ENCODE data around the gene BTBD17. TPM values are rescaled to one million over a fixed set of nuclear protein-coding genes. Genes with fewer than 3 reads are reported as not detected.

The BTBD17 gene
- polyA plus RNA-seq, 1 of the 3 experiments (the other 2 are of a cell fraction), result not detected

- no peak for DNase-seq
- ChIA-PET POLR2A (no interaction called here), CTCF (interaction anchor here (0.9 to 8.6 kb wide), 11 partner anchors 10 to 342 kb away, joined by 3 to 80 read pairs (median 6); partner anchors contain the start of gene GPR142)
- no peaks in the 10 kb centered on the region for H3K79me2 ChIP-seq (ENCODE audit: insufficient read depth)
- TF ChIP-seq SMC3 (IDR thresholded peaks at IDR 0.05; ENCODE audit: low read depth, low read length), result no peak
- TF ChIP-seq TAF1 (IDR thresholded peaks at IDR 0.05; ENCODE audit: borderline replicate concordance, low read depth, low read length), result no peak
- TF ChIP-seq RCOR1 (IDR thresholded peaks at IDR 0.05; ENCODE audit: low read length), result no peak
- TF ChIP-seq RFX5 (IDR thresholded peaks at IDR 0.05; ENCODE audit: low read length), result no peak
- no peak for TF ChIP-seq CTCF (IDR thresholded peaks at IDR 0.05)
- no peak for TF ChIP-seq IRF3 (IDR thresholded peaks at IDR 0.05; ENCODE audit: low read depth, low read length)
- no peak for TF ChIP-seq POLR2AphosphoS5 (IDR thresholded peaks at IDR 0.05; ENCODE audit: low read depth, low read length)
- no peak for TF ChIP-seq REST (IDR thresholded peaks at IDR 0.05; ENCODE audit: low read depth, low read length)
- H3K9me3 ChIP-seq, result no peaks in the 10 kb centered on the region
- no peaks in the 10 kb centered on the region for H3K9me2 ChIP-seq
- H3K27ac ChIP-seq (ENCODE audit: low read depth in 2 of 2, low read length in 1 of 2), result no peak overlapping the region
- H2AFZ ChIP-seq (ENCODE audit: low read depth), result no peak overlapping the region
- no peaks in the 10 kb centered on the region for H3F3A ChIP-seq (replicated peaks; ENCODE audit: insufficient read depth)
- H3K4me1 ChIP-seq (ENCODE audit: control insufficient read depth in 1 of 2, insufficient read depth in 2 of 2, low read depth in 1 of 2, low read length in 1 of 2), result no peaks in the 10 kb centered on the region; a peak in 1 of 4 replicates
- WGBS (ENCODE audit: low lambda C conversion rate), result 55% methylated on average over 11 of the region's 12 CpGs
- H4K20me1 ChIP-seq (ENCODE audit: insufficient read depth), result no peaks in the 10 kb centered on the region
- H3K36me3 ChIP-seq (replicated peaks in 1 of 2; ENCODE audit: control insufficient read depth in 1 of 2, insufficient read depth in 2 of 2, low read length in 1 of 2), result no peaks in the 10 kb centered on the region
- no peak overlapping the region for H3K4me3 ChIP-seq (ENCODE audit: low read depth in 2 of 2, low read length in 1 of 2)
- no peaks in the 10 kb centered on the region for H3K27me3 ChIP-seq (ENCODE audit: insufficient read depth)
- H3K9ac ChIP-seq, result no peak overlapping the region
- no peak overlapping the region for H3K4me2 ChIP-seq
Observed at GRCh38 chr17:74394275-74394950, 32.7 kb upstream of the BTBD17 start.
